DND-41 (cell line): ENCODE results near the gene AUTS2.

Experiments used
- EZH2 ChIP-seq: IDR thresholded peaks from 3 replicates; pipeline ENCODE4 v1.6.1; 2012; ENCODE audit warnings: borderline replicate concordance, low read depth, mild to moderate bottlenecking, moderate library complexity, low read length, inconsistent platforms; ENCODE audit not compliant: severe bottlenecking
- TF ChIP-seq, protein P1 (sequence below): IDR thresholded peaks from 2 replicates; pipeline ENCODE4 v1.5.1; 2012; ENCODE audit warnings: borderline replicate concordance, low read length, moderate library complexity, mild to moderate bottlenecking; ENCODE audit not compliant: poor library complexity, severe bottlenecking; ENCODE audit errors: extremely low read depth

DNA sequence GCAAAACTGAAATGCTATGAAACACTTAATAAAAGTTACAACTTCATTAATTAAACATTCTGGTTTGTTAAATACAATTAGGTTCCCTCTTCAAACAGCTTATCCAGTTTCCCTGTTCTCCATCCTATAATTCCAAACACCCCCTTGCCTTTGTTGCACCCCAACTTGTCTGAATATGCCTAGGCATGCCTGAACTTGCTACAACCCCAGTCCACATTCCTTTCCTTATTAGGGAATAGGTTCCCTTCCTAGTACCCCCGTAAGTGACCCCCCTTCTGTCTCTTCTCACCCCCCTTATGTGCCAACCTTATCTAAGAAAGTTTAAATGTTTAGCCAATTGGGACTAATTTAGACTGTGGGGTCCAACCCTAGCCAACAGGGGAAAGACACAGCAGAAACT lies 1238.0 kb downstream of the AUTS2 start:
- TF ChIP-seq, protein P1, sequence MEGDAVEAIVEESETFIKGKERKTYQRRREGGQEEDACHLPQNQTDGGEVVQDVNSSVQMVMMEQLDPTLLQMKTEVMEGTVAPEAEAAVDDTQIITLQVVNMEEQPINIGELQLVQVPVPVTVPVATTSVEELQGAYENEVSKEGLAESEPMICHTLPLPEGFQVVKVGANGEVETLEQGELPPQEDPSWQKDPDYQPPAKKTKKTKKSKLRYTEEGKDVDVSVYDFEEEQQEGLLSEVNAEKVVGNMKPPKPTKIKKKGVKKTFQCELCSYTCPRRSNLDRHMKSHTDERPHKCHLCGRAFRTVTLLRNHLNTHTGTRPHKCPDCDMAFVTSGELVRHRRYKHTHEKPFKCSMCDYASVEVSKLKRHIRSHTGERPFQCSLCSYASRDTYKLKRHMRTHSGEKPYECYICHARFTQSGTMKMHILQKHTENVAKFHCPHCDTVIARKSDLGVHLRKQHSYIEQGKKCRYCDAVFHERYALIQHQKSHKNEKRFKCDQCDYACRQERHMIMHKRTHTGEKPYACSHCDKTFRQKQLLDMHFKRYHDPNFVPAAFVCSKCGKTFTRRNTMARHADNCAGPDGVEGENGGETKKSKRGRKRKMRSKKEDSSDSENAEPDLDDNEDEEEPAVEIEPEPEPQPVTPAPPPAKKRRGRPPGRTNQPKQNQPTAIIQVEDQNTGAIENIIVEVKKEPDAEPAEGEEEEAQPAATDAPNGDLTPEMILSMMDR: no peak
- no peak for TF ChIP-seq EZH2
